ENCODE data around the gene TTC28.
"Not testable (repeated sequence)": the region's sequence is repeated elsewhere in the genome, so short reads cannot be mapped to it uniquely, and the experiment has no call there.

Gene TTC28

GRCh38 chr22:28553108-28553866 lies 126.4 kb downstream of the TTC28 start:
- not testable (repeated sequence) for DNase-seq

- no peak for DNase-seq
Measured at GRCh38 chr22:28548406-28548805, 131.2 kb downstream of the TTC28 start.

GRCh38 chr22:28547132-28547842 lies 132.4 kb downstream of the TTC28 start:
- DNase-seq: no peak

- DNase-seq: no peak
Measured at GRCh38 chr22:28544431-28544868, 135.2 kb downstream of the TTC28 start.

GRCh38 chr22:28542980-28543621 lies 136.5 kb downstream of the TTC28 start:
- DNase-seq: no peak

- no peak for DNase-seq
Measured at GRCh38 chr22:28541137-28541536, 138.5 kb downstream of the TTC28 start.

- no peak for DNase-seq
Measured at GRCh38 chr22:28538922-28539321, 140.7 kb downstream of the TTC28 start.

- not testable (repeated sequence) for DNase-seq
Measured at GRCh38 chr22:28530565-28530964, 149.1 kb downstream of the TTC28 start.

GRCh38 chr22:28529144-28529543 lies 150.5 kb downstream of the TTC28 start:
- peak; percentile 5 for DNase-seq

GRCh38 chr22:28521451-28521850 lies 158.2 kb downstream of the TTC28 start:
- no peak for DNase-seq

- DNase-seq: no peak
Measured at GRCh38 chr22:28514321-28514821, 165.3 kb downstream of the TTC28 start.

- not testable (repeated sequence) for DNase-seq
Measured at GRCh38 chr22:28512387-28512786, 167.3 kb downstream of the TTC28 start.

- DNase-seq: no peak
Measured at GRCh38 chr22:28507896-28508295, 171.7 kb downstream of the TTC28 start.

GRCh38 chr22:28506150-28506535 lies 173.5 kb downstream of the TTC28 start:
- DNase-seq: no peak

- DNase-seq: no peak
Measured at GRCh38 chr22:28505416-28506149, 174.1 kb downstream of the TTC28 start.

- no peak for DNase-seq
Measured at GRCh38 chr22:28500006-28500405, 179.6 kb downstream of the TTC28 start.

- DNase-seq: no peak
Measured at GRCh38 chr22:28498044-28498443, 181.6 kb downstream of the TTC28 start.

- DNase-seq: no peak
Measured at GRCh38 chr22:28497188-28497587, 182.5 kb downstream of the TTC28 start.

GRCh38 chr22:28491289-28491688 lies 188.4 kb downstream of the TTC28 start:
- not testable (repeated sequence) for DNase-seq

- DNase-seq: no peak
Measured at GRCh38 chr22:28488825-28489224, 190.8 kb downstream of the TTC28 start.

GRCh38 chr22:28484662-28485061 lies 195.0 kb downstream of the TTC28 start:
- no peak for DNase-seq

- DNase-seq: no peak
Measured at GRCh38 chr22:28481725-28482124, 197.9 kb downstream of the TTC28 start.

Data from stimulated activated CD4-positive, alpha-beta T cell treated with anti-CD3 and anti-CD28 coated beads, Interleukin-15, amount 100 ng/mL, for 24 hours (primary cell).